ENCODE results near the gene TOR1AIP1. TPM values are rescaled to one million over a fixed set of nuclear protein-coding genes. Genes with fewer than 3 reads are reported as not detected.
A peak's percentile ranks its signal among the peaks of the same experiment; 100 is the strongest.

Gene TOR1AIP1
- total RNA-seq, 1 experiment from 2014 or later: 31.9 TPM

- CTCF ChIA-PET: no interaction called here
- no peaks in the 10 kb centered on the region for H3K9me3 ChIP-seq (ENCODE audit: low read depth, low read length, poor library complexity, severe bottlenecking)
- H3K27me3 ChIP-seq (replicated peaks; ENCODE audit: insufficient read depth, low read depth, low read length, poor library complexity): no peaks in the 10 kb centered on the region
- DNase-seq (ENCODE audit: low spot score): no peak
- no TSS peak for BruUV-seq (replicated peaks)
- TF ChIP-seq EZH2 (IDR thresholded peaks at IDR 0.05; ENCODE audit: borderline replicate concordance, low read depth, low read length, poor library complexity, severe bottlenecking): no peak
- TF ChIP-seq CTCF (conservative IDR thresholded peaks at IDR 0.05; ENCODE audit: low read depth, low read length): no peak
- no peak overlapping the region for H3K4me3 ChIP-seq (ENCODE audit: low read depth, low read length, poor library complexity, severe bottlenecking)
- H3K4me1 ChIP-seq (ENCODE audit: insufficient read depth, low read length, poor library complexity, severe bottlenecking): peaks cover 32% of the 10 kb centered on the region
- peaks cover 10% of the 10 kb centered on the region for H3K36me3 ChIP-seq (ENCODE audit: insufficient read depth, low read length, poor library complexity, severe bottlenecking)
- POLR2A ChIA-PET (ENCODE audit: low non-redundant PET): no interaction called here
- H3K27ac ChIP-seq (ENCODE audit: low read depth, low read length, poor library complexity, severe bottlenecking): no peak overlapping the region
- intact Hi-C loops (cut with micrococcal nuclease; ENCODE audit: unreplicated experiment): no loop called here
These were observed 2.3 kb upstream of the TOR1AIP1 start for GRCh38 chr1:179879797-179880196.

- Histone ChIP-seq H3K9me3 (ENCODE audit: low read depth, low read length, poor library complexity, severe bottlenecking) (no peaks in the 10 kb centered on the region), H3K4me3 (ENCODE audit: low read depth, low read length, poor library complexity, severe bottlenecking) (peak overlapping the region; percentile 76), H3K4me1 (ENCODE audit: insufficient read depth, low read length, poor library complexity, severe bottlenecking) (peaks cover 21% of the 10 kb centered on the region), H3K36me3 (ENCODE audit: insufficient read depth, low read length, poor library complexity, severe bottlenecking) (peaks cover 10% of the 10 kb centered on the region), H3K27me3 (replicated peaks; ENCODE audit: insufficient read depth, low read depth, low read length, poor library complexity) (no peaks in the 10 kb centered on the region), H3K27ac (ENCODE audit: low read depth, low read length, poor library complexity, severe bottlenecking) (peak overlapping the region; percentile 98)
- POLR2A ChIA-PET (ENCODE audit: low non-redundant PET): no interaction called here
- CTCF ChIA-PET: interaction anchor here (0.5 to 1.0 kb wide), 3 partner anchors 67 to 1134 kb away, joined by 3 to 7 read pairs (median 3); no protein-coding TSS in a partner anchor
- peak; percentile 86 for DNase-seq (ENCODE audit: low spot score)
- no peak for TF ChIP-seq CTCF (conservative IDR thresholded peaks at IDR 0.05; ENCODE audit: low read depth, low read length)
- TF ChIP-seq EZH2 (IDR thresholded peaks at IDR 0.05; ENCODE audit: borderline replicate concordance, low read depth, low read length, poor library complexity, severe bottlenecking): no peak
- BruUV-seq (replicated peaks): TSS peak; percentile 45
- intact Hi-C loops (cut with micrococcal nuclease; ENCODE audit: unreplicated experiment): loop anchor here (1.0 kb wide), 1 partner anchor 73 kb away; the partner anchor contains the start of gene CEP350
These were observed 338 bp upstream of the TOR1AIP1 start for GRCh38 chr1:179881642-179882252.

GRCh38 chr1:179883040-179883744, 1.1 kb downstream of the TOR1AIP1 start:
- TF ChIP-seq EZH2 (IDR thresholded peaks at IDR 0.05; ENCODE audit: borderline replicate concordance, low read depth, low read length, poor library complexity, severe bottlenecking) (no peak), CTCF (conservative IDR thresholded peaks at IDR 0.05; ENCODE audit: low read depth, low read length) (no peak)
- CTCF ChIA-PET: no interaction called here
- peak overlapping the region; percentile 98 for H3K27ac ChIP-seq (ENCODE audit: low read depth, low read length, poor library complexity, severe bottlenecking)
- no peaks in the 10 kb centered on the region for H3K27me3 ChIP-seq (replicated peaks; ENCODE audit: insufficient read depth, low read depth, low read length, poor library complexity)
- intact Hi-C loops (cut with micrococcal nuclease; ENCODE audit: unreplicated experiment): no loop called here
- peak overlapping the region; percentile 76 for H3K4me3 ChIP-seq (ENCODE audit: low read depth, low read length, poor library complexity, severe bottlenecking)
- no peak for DNase-seq (ENCODE audit: low spot score)
- peaks cover 10% of the 10 kb centered on the region for H3K36me3 ChIP-seq (ENCODE audit: insufficient read depth, low read length, poor library complexity, severe bottlenecking)
- no TSS peak for BruUV-seq (replicated peaks)
- H3K4me1 ChIP-seq (ENCODE audit: insufficient read depth, low read length, poor library complexity, severe bottlenecking): peaks cover 20% of the 10 kb centered on the region
- no peaks in the 10 kb centered on the region for H3K9me3 ChIP-seq (ENCODE audit: low read depth, low read length, poor library complexity, severe bottlenecking)
- POLR2A ChIA-PET (ENCODE audit: low non-redundant PET): interaction anchor here (0.6 kb wide), 1 partner anchor 17 kb away, joined by 4 read pairs; no protein-coding TSS in a partner anchor
